C1 segment of cervical spinal cord (tissue), 14 donors: ENCODE results near the gene TUBA1C.
"Not testable (repeated sequence)": the region's sequence is repeated elsewhere in the genome, so short reads cannot be mapped to it uniquely, and the experiment has no call there.

Experiments
- DNase-seq, 14 donors: peaks; one replicate each; lab custom pipeline; 2025; lab: John Stamatoyannopoulos, UW

The TUBA1C gene

DNA sequence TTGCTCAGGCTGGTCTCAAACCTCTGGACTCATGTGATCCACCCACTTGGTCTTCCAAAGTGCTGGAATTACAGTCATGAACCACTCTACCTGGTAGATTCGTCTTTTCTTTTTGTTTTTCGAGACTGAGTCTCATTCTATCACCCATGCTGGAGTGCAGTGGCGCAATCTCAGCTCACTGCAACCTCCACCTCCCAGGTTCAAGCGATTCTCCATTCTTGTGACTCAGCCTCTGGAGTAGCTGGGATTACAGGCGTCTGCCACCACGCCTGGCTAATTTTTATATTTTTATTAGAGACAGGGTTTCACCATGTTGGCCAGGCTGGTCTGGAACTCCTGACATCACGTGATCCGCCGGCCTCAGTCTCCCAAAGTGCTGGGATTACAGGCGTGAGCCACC, 9.4 kb upstream of the TUBA1C start:
- DNase-seq: not testable (repeated sequence)

DNA sequence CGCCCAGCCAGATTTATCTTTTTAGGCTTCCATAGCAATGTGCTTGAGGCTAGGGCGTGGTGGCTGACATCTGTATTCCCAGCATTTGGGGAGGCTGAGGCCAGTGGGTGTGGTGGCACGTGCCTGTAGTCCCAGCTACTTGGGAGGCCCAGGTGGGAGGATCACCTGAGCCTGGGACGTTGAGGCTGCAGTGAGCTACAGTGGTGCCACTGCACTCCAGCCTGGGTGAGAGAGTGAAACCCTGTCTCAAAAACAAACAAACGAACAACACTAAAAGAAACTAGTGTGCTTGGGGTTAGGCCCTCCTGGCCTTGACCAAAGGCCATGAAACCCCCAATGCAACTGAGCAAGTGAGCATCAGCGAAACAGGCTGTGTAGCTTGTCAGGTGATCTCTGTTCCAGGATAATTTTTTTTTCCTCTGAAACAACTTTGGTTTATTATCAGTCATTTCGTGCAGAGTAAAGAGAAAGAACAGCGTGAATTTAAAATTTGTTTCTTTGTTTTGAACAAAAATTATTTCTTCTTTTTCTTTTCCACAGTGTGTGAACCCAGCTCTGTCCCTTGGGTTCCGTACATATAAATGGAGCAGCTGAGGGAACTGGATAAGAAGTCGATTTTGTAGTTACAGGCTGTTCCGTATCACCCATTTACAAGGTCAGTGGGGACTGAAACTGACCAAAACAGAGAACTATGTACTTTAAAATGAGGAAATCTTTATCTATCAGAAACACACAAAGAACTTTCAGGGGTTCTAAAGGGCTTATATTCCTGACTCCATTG, 8.8 kb upstream of the TUBA1C start:
- no peak for DNase-seq

DNA sequence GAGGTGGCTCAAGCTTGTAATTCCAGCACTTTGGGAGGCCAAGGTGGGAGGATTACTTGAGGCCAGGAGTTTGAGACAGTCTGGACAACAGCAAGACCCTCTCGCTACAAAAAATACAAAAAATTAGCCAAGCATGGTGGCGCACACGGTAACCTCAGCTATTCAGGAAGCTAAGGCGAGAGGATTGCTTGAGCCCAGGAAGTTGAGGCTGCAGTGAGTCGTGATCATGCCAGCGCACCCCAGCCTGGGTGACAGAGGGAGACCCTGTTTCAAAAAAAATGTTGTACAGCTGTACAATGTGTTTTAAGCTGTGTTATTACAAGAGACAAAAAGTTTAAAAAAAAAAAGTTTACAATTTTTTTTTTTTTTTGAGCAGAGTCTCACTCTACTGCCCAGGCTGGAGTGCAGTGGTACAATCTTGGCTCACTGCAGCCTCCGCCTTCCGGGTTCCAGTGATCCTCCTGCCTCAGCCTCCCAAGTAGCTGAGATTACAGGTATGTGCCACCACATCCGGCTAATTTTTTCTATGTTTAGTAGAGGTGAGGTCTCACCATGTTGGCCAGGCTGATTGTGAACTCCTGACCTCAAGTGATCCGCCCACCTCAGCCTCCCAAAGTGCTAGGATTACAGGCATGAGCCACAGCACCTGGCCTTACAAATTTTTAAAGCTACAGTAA, 7.2 kb upstream of the TUBA1C start:
- DNase-seq: not testable (repeated sequence)

DNA sequence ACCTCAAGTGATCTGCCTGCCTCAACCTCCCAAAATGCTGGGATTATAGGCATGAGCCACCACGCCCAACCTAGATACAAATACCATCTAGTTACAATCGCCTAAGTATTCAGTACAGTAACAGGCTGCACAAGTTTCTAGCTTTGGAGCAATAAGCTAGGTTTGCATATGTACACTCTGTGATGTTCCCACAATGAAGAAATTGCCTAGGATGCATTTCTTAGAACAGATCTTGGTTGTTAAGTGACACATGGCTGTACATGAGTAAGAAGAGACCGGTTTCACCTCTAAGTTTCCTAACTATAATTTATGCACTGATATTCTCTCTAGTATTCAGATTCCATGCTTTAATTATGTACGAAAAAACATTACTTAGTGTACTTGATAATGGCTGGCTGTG, 5.4 kb upstream of the TUBA1C start:
- DNase-seq: no peak

DNA sequence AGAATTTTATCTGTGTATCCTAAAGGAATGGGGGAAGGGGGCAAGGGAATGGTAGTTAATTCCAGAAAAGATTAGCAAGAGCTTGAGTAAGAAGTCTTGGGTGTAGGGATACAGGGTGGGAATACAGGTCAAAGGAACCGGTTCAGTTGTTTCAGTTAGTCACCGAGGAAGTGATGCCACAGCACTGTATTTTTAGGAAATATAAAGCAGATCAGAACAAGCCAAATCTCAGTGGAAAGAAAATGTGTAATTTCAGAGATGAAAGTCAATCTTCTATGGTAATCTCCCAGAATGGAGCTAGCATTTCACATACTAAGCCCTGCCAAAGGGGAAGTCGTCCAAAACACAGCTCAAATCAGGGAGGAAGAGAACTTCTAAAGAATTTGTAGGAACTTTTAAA, 4.7 kb upstream of the TUBA1C start:
- no peak for DNase-seq

DNA sequence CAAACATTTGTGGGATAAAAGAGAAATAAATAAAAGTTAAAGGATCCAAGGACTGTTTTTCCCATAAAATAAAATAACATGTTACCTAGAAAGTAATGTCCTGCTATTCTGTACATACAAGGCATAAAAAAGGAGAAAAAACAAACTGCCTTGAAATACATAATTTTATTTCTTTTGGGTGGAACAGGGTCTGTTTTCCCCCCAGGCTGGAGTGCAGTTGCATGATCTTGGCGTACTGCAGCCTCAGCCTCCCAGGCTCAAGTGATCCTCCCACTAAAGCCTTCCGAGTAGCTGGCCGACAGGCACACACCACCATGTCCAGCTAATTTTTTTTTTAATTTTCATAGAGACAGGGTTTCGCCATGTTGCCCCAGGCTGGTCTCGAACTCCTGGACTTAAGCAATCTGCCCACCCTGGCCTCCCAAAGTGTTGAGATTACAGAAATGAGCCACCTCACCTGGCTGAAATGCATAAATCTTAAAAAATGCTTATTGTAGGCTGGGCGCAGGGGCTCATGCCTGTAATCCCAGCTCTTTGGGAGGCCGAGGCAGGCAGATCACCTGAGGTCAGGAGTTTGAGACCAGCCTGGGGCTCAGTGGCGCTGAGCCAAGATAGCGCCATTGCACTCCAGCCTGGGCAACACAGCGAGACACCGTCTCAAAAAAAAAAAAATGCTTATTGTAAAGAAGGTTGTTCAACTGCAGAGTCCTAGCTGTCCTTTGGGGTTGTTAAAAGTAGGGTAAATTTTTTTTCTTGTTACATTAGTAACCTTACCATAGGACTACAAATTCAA, 4.1 kb upstream of the TUBA1C start:
- DNase-seq: no peak

DNA sequence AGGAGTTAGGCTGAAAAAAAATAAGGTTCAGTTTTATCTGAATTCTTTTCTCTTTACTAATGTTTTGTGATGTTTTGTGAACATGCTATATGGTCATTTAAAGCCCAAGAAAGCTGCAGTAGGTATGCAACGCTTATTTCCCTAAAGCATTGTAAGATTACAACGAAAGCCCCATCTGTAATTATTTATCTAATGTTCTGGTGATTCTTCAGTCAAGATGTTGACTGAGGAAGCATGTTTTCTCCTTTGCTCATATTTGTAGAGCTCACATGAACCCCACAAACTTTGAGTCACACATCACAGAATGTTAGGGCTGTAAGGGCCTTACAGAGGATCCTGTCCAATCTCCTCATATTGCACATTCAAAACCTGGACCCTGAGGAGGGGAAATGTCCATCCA, 3.2 kb upstream of the TUBA1C start:
- DNase-seq: no peak

DNA sequence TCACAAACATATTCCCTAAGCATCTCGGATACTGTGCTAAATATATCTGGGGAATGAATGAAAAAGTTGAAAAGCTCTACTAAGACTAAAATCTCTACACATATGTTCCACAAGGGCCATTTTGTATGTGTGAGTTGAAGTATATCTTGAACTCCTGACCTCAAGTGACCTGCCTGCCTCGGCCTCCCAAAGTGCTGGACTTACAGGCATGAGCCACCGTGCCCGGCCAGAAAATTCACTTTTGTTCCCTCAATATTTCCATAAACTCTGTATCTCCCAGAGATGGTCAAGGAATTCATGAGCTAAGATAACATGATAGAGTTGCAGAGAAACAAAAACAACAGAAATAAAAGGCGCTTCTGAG, 1.5 kb upstream of the TUBA1C start:
- no peak for DNase-seq

DNA sequence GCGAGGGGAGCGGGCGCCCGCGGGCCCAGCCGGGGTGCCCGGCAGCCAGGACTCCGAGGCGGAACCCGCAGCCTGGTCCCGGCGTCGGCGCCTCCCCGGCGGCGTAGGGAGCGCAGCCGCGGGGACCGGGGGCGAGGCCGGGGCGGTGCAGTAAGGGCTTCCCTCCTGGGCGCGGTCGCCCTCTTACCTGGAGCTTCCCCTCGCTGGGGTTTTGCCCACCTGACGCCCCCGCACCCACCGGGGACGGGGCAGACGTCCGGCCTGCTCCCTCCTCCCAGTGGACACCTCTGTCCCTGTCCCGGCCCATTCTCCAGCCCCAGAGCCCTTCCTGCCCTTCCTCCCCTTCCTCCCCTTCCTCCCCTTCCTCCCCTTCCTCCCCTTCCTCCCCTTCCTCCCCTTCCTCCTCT, 413 bp upstream of the TUBA1C start:
- DNase-seq: no peak

DNA sequence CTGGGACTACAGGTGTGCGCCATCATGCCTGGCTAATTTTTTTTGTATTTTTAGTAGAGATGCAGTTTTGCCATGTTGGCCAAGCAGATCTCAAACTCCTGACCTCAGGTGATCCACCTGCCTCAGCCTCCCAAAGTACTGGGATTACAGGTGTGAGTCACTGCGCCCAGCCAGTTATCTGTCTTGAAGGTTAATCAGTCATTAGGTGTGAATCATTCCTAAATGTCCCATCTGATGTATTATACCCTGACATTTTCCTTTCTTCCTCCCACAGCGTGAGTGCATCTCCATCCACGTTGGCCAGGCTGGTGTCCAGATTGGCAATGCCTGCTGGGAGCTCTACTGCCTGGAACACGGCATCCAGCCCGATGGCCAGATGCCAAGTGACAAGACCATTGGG, 4.3 kb downstream of the TUBA1C start:
- DNase-seq: peak in 1 of 14 donors; percentile 38

DNA sequence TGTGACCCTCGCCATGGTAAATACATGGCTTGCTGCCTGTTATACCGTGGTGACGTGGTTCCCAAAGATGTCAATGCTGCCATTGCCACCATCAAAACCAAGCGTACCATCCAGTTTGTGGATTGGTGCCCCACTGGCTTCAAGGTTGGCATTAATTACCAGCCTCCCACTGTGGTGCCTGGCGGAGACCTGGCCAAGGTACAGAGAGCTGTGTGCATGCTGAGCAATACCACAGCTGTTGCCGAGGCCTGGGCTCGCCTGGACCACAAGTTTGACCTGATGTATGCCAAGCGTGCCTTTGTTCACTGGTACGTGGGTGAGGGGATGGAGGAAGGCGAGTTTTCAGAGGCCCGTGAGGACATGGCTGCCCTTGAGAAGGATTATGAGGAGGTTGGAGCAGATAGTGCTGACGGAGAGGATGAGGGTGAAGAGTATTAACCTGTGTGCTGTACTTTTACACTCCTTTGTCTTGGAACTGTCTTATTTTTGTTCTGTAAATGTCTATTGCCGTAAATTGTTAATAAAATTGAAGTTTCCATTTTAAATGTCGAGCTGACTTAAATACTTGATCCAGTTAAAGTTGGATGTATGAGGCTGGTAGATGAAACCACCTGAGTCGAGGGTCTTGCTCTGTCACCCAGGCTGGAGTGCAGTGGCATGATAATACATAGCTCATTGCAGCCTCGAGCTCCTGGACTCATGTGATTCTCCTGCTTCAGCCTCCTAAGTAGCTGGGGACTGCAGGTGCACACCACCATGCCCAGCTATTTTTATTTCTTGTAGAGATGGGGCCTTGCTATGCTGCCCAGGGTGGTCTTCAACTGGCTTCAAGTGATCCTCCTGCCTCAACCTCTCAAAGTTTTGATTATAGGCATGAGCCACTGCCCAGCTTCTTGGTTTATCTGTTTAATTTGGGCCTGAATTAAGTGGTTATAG, 8.2 kb downstream of the TUBA1C start:
- DNase-seq: no peak

DNA sequence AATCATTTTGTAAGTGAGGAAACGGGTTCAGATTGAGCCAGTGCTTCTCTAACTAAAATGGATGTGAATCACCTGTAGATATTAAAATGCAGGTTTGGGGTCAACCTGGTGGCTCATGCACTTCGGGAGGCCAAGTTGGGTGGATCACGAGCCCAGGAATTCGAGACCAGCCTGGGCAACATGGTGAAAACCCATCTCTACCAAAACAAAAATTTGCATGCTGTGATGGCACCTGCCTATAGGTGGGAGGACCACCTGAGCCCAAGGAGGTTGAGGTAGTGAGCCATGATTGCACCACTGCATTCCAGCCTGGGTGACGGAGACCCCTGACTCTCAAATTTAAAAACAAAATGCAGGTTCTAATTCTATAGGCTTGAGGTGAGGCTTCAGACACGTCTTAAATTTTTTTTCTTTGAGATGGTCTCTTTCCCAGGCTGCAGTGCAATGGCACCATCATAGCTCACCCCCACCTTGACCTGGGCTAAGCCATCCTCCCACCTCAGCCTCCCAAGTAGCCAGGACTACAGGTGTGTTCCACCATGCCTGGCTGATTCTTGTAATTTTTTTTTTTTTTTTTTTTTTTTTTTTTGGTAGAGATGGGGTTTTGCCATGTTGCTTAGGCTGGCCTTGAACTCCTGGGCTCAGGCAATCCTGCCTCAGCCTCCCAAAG, 9.0 kb downstream of the TUBA1C start:
- no peak for DNase-seq

DNA sequence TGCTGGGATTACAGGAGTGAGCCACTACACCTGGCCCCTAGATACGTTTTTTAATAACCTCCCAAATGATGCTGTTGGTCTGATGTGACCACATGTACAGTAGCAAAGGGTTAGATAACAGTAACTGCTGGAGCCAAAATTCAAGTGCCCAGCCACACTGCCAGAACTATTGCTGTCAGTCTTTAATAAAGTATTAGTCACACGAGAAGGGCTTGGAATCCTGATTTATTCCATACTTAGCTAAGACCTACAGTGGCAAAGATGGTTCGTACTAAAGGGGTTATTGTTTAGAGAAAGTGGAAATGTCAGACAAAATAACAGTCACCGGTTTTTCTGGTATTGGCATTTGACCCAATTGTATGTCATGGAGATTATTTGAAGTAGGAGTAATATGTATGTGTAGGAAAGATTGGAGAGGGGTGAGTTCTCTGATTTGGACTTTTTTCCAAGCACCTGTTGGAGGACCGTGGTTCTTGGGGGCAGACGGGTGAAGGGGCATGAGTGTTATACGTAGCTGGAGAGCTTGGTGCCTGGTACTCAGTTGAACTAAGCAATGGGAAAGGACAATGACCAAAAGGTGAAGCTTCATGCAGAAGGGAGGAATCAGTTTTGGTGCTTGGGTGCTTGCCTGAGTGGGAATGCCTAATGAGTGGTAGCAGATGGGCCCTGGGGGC, 9.7 kb downstream of the TUBA1C start:
- DNase-seq: no peak

DNA sequence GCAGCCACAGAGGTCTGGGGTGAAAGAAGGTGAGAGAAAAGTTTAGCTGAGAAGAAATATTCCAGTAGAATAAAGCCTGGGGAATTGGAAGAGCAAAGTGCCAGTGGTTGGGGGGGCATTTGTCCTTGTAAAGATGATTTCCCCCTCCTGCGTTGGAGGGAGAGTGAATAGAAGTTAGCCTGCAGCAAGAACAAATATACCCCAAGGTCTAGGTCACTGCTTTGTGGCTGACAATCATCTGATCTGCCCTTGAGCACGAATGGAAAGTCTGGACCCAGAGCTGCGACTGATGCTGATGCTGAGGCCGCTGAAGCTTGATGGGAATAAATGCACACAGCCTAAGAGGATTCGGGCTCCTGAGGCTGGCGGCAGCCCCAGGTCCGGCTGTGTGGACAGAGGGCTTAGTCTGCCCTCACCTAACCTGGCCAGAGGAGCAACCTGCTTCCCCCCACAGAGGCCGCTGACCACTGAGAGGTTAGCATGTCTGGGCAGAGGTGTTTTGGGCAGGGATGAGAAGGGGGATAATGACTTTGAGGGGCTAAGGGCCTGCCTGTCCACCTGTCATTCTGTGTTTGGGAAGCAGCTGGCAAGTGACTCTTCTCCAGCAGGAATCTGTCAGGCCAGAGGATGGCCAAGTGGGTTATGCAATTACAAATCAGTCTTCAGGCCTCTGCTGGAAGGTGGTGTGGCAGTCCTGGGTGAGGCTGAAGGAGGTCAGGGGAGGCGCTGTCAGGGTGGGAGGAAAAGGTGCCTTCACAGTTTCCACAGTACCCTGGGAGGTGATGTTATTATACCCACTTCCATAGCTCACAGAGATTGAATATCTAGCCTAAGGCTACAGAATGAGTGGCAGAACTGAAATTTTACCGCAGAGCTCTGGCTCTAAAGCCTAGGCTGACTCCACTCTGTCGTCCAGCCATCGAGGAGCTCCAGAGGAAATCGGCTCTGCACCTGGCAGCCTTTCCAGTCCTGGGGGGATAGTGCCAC, 11.7 kb downstream of the TUBA1C start:
- DNase-seq: peak in 1 of 14 donors; percentile 40

DNA sequence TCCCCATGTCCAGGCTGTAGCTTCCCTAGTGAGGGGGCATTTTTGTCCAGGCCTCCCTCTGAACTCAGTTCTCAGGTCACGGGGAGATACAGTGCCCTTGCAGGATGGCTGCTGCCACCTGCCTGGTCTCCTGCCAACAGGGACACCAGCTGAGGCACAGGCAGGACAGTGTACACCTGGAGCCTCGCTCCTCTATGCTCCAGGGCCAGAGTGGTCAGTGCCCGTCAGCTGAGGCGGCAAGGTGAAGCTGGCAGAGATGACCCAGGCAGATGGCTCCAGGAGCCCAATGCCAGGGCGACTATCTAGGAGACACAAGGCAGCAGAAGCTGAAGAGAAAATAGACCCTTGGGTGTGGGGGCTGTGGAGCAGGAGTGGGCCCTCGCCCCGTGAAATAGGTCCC, 12.6 kb downstream of the TUBA1C start:
- peak in 1 of 14 donors; percentile 62 for DNase-seq

DNA sequence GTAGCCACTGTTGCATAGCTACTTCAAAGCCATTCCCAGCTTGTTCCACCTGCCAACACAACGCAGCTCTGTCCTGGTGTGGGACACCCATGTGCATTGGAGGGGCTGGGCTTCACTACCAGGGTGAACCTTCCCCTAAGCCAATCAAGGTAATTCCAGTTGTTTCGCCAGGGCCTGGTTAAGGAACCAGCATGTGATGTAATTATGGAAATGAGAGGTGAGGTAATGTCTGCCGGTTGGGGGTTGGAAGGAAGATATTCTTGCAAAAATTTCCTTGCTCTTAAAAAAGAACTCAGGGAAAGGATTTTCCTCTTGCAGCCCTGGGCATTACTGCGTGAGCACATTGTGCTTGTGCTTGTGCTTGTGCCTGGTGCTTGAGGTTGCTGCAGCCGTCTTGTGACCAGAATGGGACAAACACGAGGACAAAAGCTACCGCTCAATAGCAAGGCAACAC, 14.9 kb downstream of the TUBA1C start:
- peak in 4 of 14 donors; percentile 9 to 27 (median 13) for DNase-seq

DNA sequence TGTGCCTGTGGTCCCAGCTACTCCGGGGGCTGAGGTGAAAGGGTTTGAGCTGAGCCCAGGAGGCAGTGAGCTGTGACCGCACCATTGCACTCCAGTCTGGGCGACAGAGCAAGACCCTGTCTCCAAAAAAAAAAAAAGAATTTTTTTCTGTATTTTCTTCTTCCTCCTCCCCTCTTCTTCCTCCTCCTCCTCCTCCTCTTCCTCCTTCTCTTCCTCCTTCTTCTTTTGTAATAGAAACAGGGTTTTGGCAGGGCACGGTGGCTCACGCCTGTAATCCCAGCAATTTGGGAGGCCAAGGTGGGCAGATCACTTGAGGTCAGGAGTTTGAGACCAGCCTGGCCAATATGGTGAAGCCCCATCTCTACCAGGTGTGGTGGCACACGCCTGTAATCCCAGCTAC, 15.7 kb downstream of the TUBA1C start:
- DNase-seq: not testable (repeated sequence)

DNA sequence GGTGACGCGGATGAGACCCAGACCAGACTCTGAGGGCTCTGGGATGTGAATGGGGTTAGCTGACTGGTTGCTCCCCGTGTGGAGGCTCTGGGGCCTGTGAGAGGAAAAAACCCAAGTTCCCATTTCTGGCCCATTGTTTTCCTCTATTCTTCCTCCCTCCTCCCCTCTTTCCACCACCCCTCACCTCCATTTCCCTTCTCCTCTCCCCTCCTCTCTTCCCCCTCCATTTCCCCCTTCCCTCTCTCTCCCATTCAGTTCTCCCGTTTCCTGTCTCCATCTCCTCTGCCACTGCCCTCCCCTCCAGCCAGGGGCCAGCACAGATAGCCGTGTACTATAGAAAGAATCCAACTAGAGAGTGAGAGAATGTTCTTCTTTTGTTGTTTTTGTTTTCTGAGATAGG, 17.4 kb downstream of the TUBA1C start:
- no peak for DNase-seq
